ENCODE results near the gene PMF1. TPM values are rescaled to one million over a fixed set of nuclear protein-coding genes. Genes with fewer than 3 reads are reported as not detected.
A peak's percentile ranks its signal among the peaks of the same experiment; 100 is the strongest.

PMF1 gene
- total RNA-seq, 1 donor from 2014 or later = 64.2 TPM

GRCh38 chr1:156238248-156238647, 25.4 kb downstream of the PMF1 start:
- DNase-seq = no peak

- DNase-seq = peak; percentile 31
Measured at GRCh38 chr1:156241311-156241811, 28.6 kb downstream of the PMF1 start.

- no peak for DNase-seq
Measured at GRCh38 chr1:156241926-156242325, 29.1 kb downstream of the PMF1 start, which contains the start of gene BGLAP. BGLAP (plus strand) TSS chr1:156242184; CDS start chr1:156242232, 48 bp downstream.

GRCh38 chr1:156242738-156243137, 29.9 kb downstream of the PMF1 start:
- DNase-seq = no peak

- DNase-seq = no peak
Measured at GRCh38 chr1:156244126-156244525, 31.3 kb downstream of the PMF1 start.

GRCh38 chr1:156244712-156245111, 31.9 kb downstream of the PMF1 start:
- no peak for DNase-seq

- DNase-seq = peak; percentile 47
Measured at GRCh38 chr1:156245451-156246232, 32.8 kb downstream of the PMF1 start.

- DNase-seq = no peak
Measured at GRCh38 chr1:156246241-156246780, 33.5 kb downstream of the PMF1 start.

- DNase-seq = no peak
Measured at GRCh38 chr1:156246781-156247459, 34.1 kb downstream of the PMF1 start.

- DNase-seq = no peak
Measured at GRCh38 chr1:156247460-156248322, 34.9 kb downstream of the PMF1 start, which contains the start of gene PAQR6. PAQR6 (minus strand) TSS chr1:156248056; CDS start chr1:156246731, 1,325 bp downstream.

GRCh38 chr1:156248323-156248683, 35.5 kb downstream of the PMF1 start:
- no peak for DNase-seq

- DNase-seq = no peak
Measured at GRCh38 chr1:156249593-156249992, 36.8 kb downstream of the PMF1 start.

GRCh38 chr1:156251527-156251926, 38.7 kb downstream of the PMF1 start:
- DNase-seq = peak; percentile 73

- no peak for DNase-seq
Measured at GRCh38 chr1:156253634-156254033, 40.8 kb downstream of the PMF1 start.

GRCh38 chr1:156257711-156258110, 44.9 kb downstream of the PMF1 start:
- no peak for DNase-seq

GRCh38 chr1:156258859-156259258, 46.1 kb downstream of the PMF1 start:
- no peak for DNase-seq

- peak; percentile 44 for DNase-seq
Measured at GRCh38 chr1:156259805-156260204, 47.0 kb downstream of the PMF1 start.

GRCh38 chr1:156260896-156261295, 48.1 kb downstream of the PMF1 start:
- DNase-seq = no peak

- DNase-seq = no peak
Measured at GRCh38 chr1:156262461-156263287, 49.9 kb downstream of the PMF1 start.

GRCh38 chr1:156263288-156263655, 50.5 kb downstream of the PMF1 start:
- DNase-seq = no peak

- no peak for DNase-seq
Measured at GRCh38 chr1:156266051-156266450, 53.2 kb downstream of the PMF1 start.

- no peak for DNase-seq
Measured at GRCh38 chr1:156268336-156268735, 55.5 kb downstream of the PMF1 start.

Measured in dermis blood vessel endothelial cell (primary cell).